Fibroblast of gingiva (primary cell): ENCODE data around the gene ITPK1.
A peak's percentile ranks its signal among the peaks of the same experiment; 100 is the strongest.

Experiments
- DNase-seq: peaks from one replicate; pipeline ENCODE4 v3.0.0-alpha.2; 2011; ENCODE audit warnings: low read depth

Gene ITPK1

DNA sequence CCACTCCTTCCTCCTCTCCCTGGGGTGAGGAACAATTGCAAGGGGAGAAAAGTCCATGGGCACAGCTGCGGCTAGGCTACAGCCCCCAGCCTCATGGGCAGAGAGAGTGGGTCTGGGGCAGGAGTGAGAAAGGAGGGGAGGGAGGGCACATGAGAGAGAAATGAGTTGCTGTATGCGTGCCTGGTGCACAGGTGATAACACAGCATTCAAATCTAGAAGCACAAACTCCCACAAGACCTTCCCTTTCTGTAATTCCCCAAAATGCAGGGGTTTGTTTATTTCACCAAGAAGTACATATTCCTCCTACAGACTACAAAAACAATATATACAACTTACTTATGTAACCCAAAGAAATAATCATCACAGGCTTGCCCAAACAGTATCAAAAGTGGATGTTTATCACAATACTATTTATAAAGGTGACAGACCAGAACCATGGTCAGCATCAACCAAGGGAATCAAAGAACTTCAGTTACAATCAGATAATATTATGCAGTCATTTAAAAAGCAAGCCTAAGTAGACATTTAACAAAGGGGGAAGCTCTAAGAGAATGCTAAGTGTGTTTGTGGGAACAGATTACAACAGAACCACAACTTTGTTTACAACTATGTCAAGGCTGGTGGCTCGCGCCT, 54.2 kb downstream of the ITPK1 start:
- DNase-seq, result no peak

DNA sequence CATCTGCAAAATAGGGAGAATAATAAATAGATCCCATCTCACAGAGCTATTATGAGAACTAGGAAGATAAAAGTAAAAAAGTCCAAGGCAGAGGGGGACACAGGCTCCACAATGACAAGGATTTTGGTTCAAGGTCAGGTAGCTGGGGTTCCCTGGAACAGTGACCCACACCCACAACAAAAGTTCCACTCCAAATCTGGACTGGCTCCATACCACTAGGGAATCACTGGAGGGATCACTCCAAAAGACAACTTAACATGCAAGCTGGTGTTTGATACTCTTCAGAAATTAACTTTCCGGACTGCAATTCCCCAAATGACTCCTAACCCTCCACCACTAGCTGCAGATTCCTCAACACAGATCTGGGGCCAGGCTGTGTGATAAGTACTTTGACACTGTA, 54.9 kb downstream of the ITPK1 start:
- no peak for DNase-seq

GRCh38 chr14:93059917-93060545, 55.7 kb downstream of the ITPK1 start:
- DNase-seq, result no peak

DNA sequence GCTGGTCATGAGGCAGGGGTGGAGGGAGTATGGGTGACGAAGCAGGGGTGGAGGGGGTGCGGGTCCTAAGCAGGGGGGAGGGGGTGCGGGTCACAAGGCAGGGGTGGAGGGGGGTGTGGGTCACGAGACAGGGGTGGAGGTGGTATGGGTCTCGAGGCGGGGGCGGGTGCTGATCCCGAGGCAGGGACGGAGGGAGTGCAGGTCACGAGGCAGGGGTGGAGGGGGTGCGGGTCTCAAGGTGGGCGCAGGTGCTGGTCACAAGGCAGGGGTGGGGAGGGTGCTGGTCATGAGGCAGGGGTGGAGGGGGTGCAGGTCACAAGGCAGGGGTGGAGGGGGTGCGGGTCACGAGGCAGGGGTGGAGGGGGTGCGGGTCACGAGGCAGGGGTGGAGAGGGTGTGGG, 56.5 kb downstream of the ITPK1 start:
- no peak for DNase-seq

DNA sequence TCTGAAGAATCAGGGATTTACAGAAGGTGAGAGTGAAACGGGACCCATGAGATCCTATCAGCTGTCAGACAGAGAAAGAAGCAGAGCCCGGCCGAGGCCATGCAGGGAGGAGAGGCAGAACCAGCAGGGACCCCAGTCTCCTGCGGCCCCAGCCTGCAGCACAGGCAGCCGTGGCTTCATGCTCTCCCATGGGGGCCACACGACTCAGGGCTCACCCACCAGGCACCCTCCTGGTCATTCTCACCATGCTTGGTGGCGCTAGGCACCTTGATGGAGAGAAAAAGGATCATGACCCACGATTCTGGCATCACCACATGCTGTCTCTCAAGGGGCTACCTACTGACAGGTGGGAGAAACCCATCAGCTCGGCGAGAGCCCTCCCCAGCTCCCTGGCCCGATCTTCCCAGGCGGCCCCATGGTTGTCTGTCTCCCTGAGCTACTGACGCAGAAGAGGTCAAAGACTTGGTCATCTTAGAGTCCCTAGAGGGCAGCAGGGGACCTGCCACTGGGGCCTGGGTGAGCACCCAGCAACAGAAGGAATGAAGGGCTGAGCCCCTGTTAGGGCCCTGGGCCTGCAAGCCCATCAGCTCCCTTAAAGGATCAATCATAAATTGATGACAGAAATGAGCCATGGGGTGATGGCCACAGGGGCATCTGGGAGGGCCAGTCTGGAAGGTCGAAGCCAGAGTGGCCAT, 58.0 kb downstream of the ITPK1 start:
- DNase-seq, result no peak

GRCh38 chr14:93056840-93057585, 58.7 kb downstream of the ITPK1 start:
- peak; percentile 54 for DNase-seq

DNA sequence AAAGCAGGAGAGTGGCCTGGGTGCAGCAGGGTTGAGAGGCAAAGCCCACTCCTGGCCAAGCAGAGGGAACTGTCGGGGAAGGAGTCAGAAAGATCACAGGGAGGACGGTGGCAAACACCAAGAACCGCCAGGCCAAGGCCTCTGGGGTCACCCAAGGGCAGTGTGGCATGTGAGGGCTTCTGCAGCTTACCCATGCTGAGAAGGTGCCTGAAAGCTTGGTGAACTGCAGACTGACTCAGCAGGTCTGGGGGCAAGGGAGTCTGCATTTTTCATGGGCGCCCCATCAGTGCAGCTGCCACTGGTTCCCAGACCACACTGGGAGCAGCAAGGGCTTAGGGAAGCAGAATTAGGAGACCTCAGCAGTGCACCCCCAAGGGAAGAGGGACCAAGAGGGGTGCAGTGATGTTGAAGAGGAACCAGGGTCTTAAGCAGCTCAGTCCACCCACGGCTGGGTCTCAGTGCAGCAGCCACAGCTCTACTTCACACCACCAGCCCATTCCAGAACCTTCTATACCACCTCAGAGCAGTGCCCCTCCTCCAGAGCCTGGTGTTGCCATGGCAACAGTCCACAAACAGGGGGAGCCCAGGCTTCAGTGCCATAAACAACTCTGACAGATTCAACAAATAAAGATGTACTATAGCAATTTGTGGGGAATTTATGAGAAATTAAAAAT, 59.4 kb downstream of the ITPK1 start:
- DNase-seq, result peak; percentile 68

- DNase-seq, result no peak
Observed at GRCh38 chr14:93055651-93056115, 60.0 kb downstream of the ITPK1 start.

- no peak for DNase-seq
Observed at GRCh38 chr14:93054876-93055275, 60.8 kb downstream of the ITPK1 start.

GRCh38 chr14:93054006-93054405, 61.7 kb downstream of the ITPK1 start:
- DNase-seq, result no peak

GRCh38 chr14:93051600-93052546, 63.9 kb downstream of the ITPK1 start:
- DNase-seq, result no peak

DNA sequence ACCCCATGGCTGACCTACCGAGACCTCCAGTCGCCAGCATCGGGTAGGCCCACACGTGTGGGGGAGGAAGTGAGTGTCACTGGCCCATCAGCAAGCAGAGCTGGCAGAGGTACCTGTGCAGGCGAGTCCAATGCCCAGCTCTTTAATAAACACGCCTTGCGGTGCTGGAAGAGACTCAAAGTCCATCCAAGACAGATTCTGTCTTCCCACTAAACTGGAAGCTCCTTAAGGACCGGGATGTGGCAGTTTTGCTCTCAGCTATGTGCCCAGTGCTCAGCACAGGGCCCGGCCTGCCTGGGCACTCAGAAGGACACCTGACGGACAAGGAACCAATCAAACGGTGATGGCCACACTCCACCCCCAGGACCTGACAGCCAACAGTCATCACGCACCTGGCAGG, 65.0 kb downstream of the ITPK1 start:
- DNase-seq, result no peak

DNA sequence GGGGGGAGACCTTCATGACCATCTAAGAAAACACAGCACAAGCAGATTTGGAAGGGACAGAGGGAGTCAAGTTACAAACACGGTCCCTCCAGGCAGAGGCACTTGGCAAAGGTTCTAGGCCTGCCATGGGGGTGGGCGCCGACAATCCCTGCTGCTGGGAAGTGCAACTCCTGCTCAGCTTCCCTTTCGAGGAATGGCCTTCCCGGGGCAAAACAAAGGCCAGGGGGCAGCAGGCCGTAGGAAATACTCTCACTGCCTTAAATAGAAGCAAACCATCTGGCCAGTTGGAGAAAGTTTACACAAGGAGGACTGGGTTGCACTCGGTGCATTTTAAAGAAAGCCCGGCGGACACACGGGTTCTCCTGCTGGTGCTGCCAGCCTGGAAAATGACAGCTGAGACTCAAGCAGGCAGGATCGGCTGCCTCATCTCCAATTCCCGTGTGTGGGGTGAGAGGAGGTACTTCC, 65.8 kb downstream of the ITPK1 start:
- peak; percentile 58 for DNase-seq

GRCh38 chr14:93049315-93049714, 66.4 kb downstream of the ITPK1 start:
- DNase-seq, result no peak

GRCh38 chr14:93048843-93049242, 66.9 kb downstream of the ITPK1 start:
- DNase-seq, result no peak

DNA sequence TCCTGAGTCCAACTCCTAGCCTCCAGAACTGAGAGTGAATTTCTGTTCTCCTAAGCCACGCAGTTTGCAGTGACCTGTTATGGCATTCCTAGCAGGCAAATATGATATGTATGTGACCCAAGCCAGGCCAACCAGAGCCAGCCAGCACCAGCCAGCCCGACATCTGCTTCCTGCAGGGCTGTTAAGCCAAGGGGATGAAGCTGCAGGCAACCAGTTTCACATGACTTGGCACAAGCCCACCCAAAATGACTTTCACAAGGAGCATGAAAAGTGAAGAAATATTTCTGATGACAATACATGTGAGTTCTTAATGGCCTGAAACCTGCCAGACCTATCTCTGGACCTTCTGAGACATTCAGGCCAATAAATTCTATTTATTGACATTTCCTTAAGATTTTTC, 68.1 kb downstream of the ITPK1 start:
- peak; percentile 82 for DNase-seq

DNA sequence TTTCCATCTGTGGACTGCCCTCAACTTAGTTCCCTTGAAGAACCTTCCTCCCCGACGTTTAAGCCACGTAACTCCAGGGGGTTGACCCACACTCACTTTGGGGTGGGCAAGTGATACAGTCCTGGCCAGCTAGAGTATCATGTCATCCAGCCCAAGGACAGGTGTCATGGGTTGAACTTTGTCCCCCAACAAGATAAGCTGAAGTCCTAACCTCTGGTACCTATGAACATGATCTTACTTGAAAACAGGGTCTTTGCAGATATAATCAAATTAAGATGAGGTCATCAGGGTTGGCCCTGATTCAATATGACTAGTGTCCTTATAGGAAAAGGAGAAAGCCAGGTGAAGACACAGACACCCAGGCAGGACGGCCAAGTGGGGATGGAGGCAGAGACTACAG, 68.6 kb downstream of the ITPK1 start:
- no peak for DNase-seq

- DNase-seq, result no peak
Observed at GRCh38 chr14:93046705-93047050, 69.0 kb downstream of the ITPK1 start.

GRCh38 chr14:93045965-93046704, 69.6 kb downstream of the ITPK1 start:
- peak; percentile 24 for DNase-seq

DNA sequence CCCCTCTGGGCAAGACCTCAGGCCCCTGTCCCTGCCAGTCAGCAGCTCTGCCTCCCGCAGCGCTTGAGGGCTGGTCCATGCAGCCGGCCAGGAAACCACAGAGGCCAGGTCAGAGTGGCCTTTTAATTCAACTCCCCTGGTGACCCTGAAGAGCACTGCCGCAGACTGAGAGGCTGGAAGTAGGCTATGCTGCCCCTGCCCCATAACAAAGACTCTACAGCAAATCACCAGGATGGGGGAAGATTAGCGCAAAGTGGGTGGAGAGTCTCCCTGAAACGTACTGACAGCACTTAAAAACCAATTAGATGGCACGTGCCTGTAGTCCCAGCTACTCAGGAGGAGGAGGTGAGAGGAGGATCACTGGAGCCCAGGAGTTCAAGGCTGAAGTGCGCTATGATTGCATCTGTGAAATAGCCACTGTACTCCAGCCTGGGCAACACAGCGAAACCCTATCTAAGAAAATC, 70.5 kb downstream of the ITPK1 start:
- DNase-seq, result no peak
